HEK293 (cell line): ENCODE results near the gene SULT2A1.

Experiments used
- CTCF ChIA-PET: fragments of 350-600 bp; formaldehyde crosslinking; extraction: SDS; loops from one replicate; lab custom pipeline; 2021; ENCODE audit warnings: antibody characterized with exemption; lab: Yijun Ruan, JAX
- POLR2A ChIA-PET: fragments of 300-600 bp; formaldehyde crosslinking; extraction: SDS; loops from one replicate; lab custom pipeline; 2020; ENCODE audit warnings: antibody characterized with exemption, inconsistent platforms; lab: Yijun Ruan, JAX
- H3K27ac ChIP-seq: fragments of 200-500 bp; sonication (Bioruptor generic); 2 replicates; pipeline ENCODE4 v1.5.1; 2014; ENCODE audit warnings: low read depth, low read length, control low read depth, inconsistent platforms; ENCODE audit errors: extremely low read depth
- H3K36me3 ChIP-seq, 2 experiments: fragments of 200-500 bp in 1 of 2; sonication (Bioruptor generic) in 1 of 2; 1 replicate in 1 of 2; 2 replicates in 1 of 2; pipeline ENCODE4 v1.5.1; 2014 to 2017; ENCODE audit warnings: inconsistent platforms in 2 of 2, low read length in 2 of 2; ENCODE audit not compliant: control insufficient read depth in 2 of 2, insufficient read depth in 1 of 2
- H3K4me1 ChIP-seq: fragments of 200-500 bp; sonication (Bioruptor generic); 2 replicates; pipeline ENCODE4 v1.5.1; 2014; ENCODE audit warnings: mild to moderate bottlenecking, low read length, inconsistent platforms; ENCODE audit not compliant: control insufficient read depth, insufficient read depth
- H3K4me3 ChIP-seq: 2 replicates; pipeline ENCODE4 v1.5.1; 2011; ENCODE audit warnings: low read depth, mild to moderate bottlenecking, control low read depth, low read length, moderate library complexity
- H3K9me3 ChIP-seq: fragments of 200-500 bp; sonication (Bioruptor generic); 2 replicates; pipeline ENCODE4 v1.5.1; 2014; ENCODE audit warnings: low read depth, low read length, inconsistent platforms; ENCODE audit not compliant: control insufficient read depth, insufficient read depth
- BCL11A ChIP-seq: fragments of 450-650 bp; formaldehyde crosslinking; IDR thresholded peaks from 2 replicates; pipeline ENCODE4 v1.5.1; 2016; ENCODE audit warnings: low read depth, missing biosample characterization, missing genetic modification characterization
- GLIS1 ChIP-seq: fragments of 450-650 bp; formaldehyde crosslinking; IDR thresholded peaks from 2 replicates; pipeline ENCODE4 v1.5.1; 2016; ENCODE audit warnings: missing biosample characterization, missing genetic modification characterization
- GLIS2 ChIP-seq: fragments of 450-650 bp; formaldehyde crosslinking; IDR thresholded peaks from 2 replicates; pipeline ENCODE4 v1.5.1; 2016; ENCODE audit warnings: missing biosample characterization, missing genetic modification characterization
- HIC1 ChIP-seq: fragments of 450-650 bp; formaldehyde crosslinking; IDR thresholded peaks from 2 replicates; pipeline ENCODE4 v1.5.1; 2016; ENCODE audit warnings: missing biosample characterization, missing genetic modification characterization
- HOXD13 ChIP-seq: sonication (generic); formaldehyde crosslinking; IDR thresholded peaks from 2 replicates; pipeline ENCODE4 v1.8.0; 2022; ENCODE audit warnings: missing genetic modification reagents, borderline replicate concordance
- KLF17 ChIP-seq: fragments of 450-650 bp; formaldehyde crosslinking; IDR thresholded peaks from 2 replicates; pipeline ENCODE4 v1.5.1; 2016; ENCODE audit warnings: missing biosample characterization, missing genetic modification characterization
- REST ChIP-seq: fragments of 450-650 bp; formaldehyde crosslinking; IDR thresholded peaks from 2 replicates; pipeline ENCODE4 v1.5.1; 2016; ENCODE audit warnings: missing biosample characterization, missing genetic modification characterization
- SP7 ChIP-seq: fragments of 450-650 bp; formaldehyde crosslinking; IDR thresholded peaks from 2 replicates; pipeline ENCODE4 v1.5.1; 2016; ENCODE audit warnings: missing biosample characterization, missing genetic modification characterization
- WT1 ChIP-seq: fragments of 450-650 bp; formaldehyde crosslinking; IDR thresholded peaks from 2 replicates; pipeline ENCODE4 v1.5.1; 2016; ENCODE audit warnings: missing biosample characterization, missing genetic modification characterization
- ZBTB10 ChIP-seq: fragments of 450-650 bp; formaldehyde crosslinking; IDR thresholded peaks from 2 replicates; pipeline ENCODE4 v1.5.1; 2016; ENCODE audit warnings: missing biosample characterization, missing genetic modification characterization
- ZBTB17 ChIP-seq: fragments of 450-650 bp; formaldehyde crosslinking; IDR thresholded peaks from 2 replicates; pipeline ENCODE4 v1.5.1; 2016; ENCODE audit warnings: missing biosample characterization, missing genetic modification characterization
- ZBTB21 ChIP-seq: fragments of 450-650 bp; formaldehyde crosslinking; IDR thresholded peaks from 2 replicates; pipeline ENCODE4 v1.5.1; 2017; ENCODE audit warnings: missing biosample characterization, missing genetic modification characterization
- ZBTB48 ChIP-seq: fragments of 450-650 bp; formaldehyde crosslinking; IDR thresholded peaks from 2 replicates; pipeline ENCODE4 v1.5.1; 2016; ENCODE audit warnings: missing biosample characterization, missing genetic modification characterization
- ZFHX2 ChIP-seq: fragments of 450-650 bp; formaldehyde crosslinking; conservative IDR thresholded peaks from 2 replicates; pipeline ENCODE4 v1.5.1; 2016; ENCODE audit warnings: missing biosample characterization, missing genetic modification characterization
- ZFP3 ChIP-seq: fragments of 450-650 bp; formaldehyde crosslinking; IDR thresholded peaks from 2 replicates; pipeline ENCODE4 v1.5.1; 2016; ENCODE audit warnings: low read depth, missing biosample characterization, missing genetic modification characterization
- ZFP37 ChIP-seq: fragments of 450-650 bp; formaldehyde crosslinking; IDR thresholded peaks from 2 replicates; pipeline ENCODE4 v1.5.1; 2016; ENCODE audit warnings: missing biosample characterization, missing genetic modification characterization
- ZFP69B ChIP-seq: fragments of 450-650 bp; formaldehyde crosslinking; IDR thresholded peaks from 2 replicates; pipeline ENCODE4 v1.5.1; 2016; ENCODE audit warnings: missing biosample characterization, missing genetic modification characterization
- ZNF175 ChIP-seq: fragments of 450-650 bp; formaldehyde crosslinking; IDR thresholded peaks from 2 replicates; pipeline ENCODE4 v1.5.1; 2016; ENCODE audit warnings: missing biosample characterization, missing genetic modification characterization
- ZNF184 ChIP-seq: fragments of 450-650 bp; IDR thresholded peaks from 2 replicates; pipeline ENCODE4 v1.5.1; 2018; ENCODE audit warnings: missing biosample characterization, mild to moderate bottlenecking, missing genetic modification characterization
- ZNF202 ChIP-seq: fragments of 450-650 bp; formaldehyde crosslinking; IDR thresholded peaks from 2 replicates; pipeline ENCODE4 v1.5.1; 2016; ENCODE audit warnings: missing biosample characterization, missing genetic modification characterization, borderline replicate concordance
- ZNF24 ChIP-seq: fragments of 450-650 bp; formaldehyde crosslinking; IDR thresholded peaks from 2 replicates; pipeline ENCODE4 v1.5.1; 2016; ENCODE audit warnings: missing biosample characterization, missing genetic modification characterization
- ZNF362 ChIP-seq: fragments of 450-650 bp; formaldehyde crosslinking; IDR thresholded peaks from 2 replicates; pipeline ENCODE4 v1.5.1; 2016; ENCODE audit warnings: missing biosample characterization, missing genetic modification characterization
- ZNF366 ChIP-seq: fragments of 450-650 bp; formaldehyde crosslinking; conservative IDR thresholded peaks from 2 replicates; pipeline ENCODE4 v1.5.1; 2016; ENCODE audit warnings: missing biosample characterization, missing genetic modification characterization
- ZNF394 ChIP-seq: fragments of 450-650 bp; formaldehyde crosslinking; IDR thresholded peaks from 2 replicates; pipeline ENCODE4 v1.5.1; 2016; ENCODE audit warnings: missing biosample characterization, missing genetic modification characterization, mild to moderate bottlenecking, moderate library complexity, borderline replicate concordance
- ZNF549 ChIP-seq: fragments of 450-650 bp; IDR thresholded peaks from 2 replicates; pipeline ENCODE4 v1.5.1; 2018; ENCODE audit warnings: missing biosample characterization, missing genetic modification characterization, mild to moderate bottlenecking, inconsistent platforms, moderate library complexity
- ZNF629 ChIP-seq: fragments of 450-650 bp; formaldehyde crosslinking; IDR thresholded peaks from 2 replicates; pipeline ENCODE4 v1.5.1; 2017; ENCODE audit warnings: missing biosample characterization, missing genetic modification characterization
- ZNF658 ChIP-seq: fragments of 450-650 bp; formaldehyde crosslinking; IDR thresholded peaks from 2 replicates; pipeline ENCODE4; 2016; ENCODE audit warnings: missing biosample characterization, missing genetic modification characterization
- ZNF777 ChIP-seq: fragments of 450-650 bp; formaldehyde crosslinking; IDR thresholded peaks from 2 replicates; pipeline ENCODE4 v1.5.1; 2017; ENCODE audit warnings: missing biosample characterization, missing genetic modification characterization, borderline replicate concordance
- ZNF843 ChIP-seq: fragments of 450-650 bp; formaldehyde crosslinking; IDR thresholded peaks from 2 replicates; pipeline ENCODE4 v1.5.1; 2016; ENCODE audit warnings: missing biosample characterization, missing genetic modification characterization

Gene SULT2A1

GRCh38 chr19:47858231-47858630 is 27.9 kb downstream of the SULT2A1 start (continued):
- peak; percentile 29; the same call in 1 of the 2 replicates for TF ChIP-seq ZFHX2
- peak; percentile 43; the same call in 1 of the 2 replicates for TF ChIP-seq ZNF184 (tag by site-specific recombination)
- peak; percentile 58; the same call in 1 of the 2 replicates for TF ChIP-seq ZNF362 (tag by site-specific recombination)
- TF ChIP-seq SP7 (tag by site-specific recombination), result peak; percentile 92
- peak; percentile 37; the same call in 1 of the 2 replicates for TF ChIP-seq ZNF394 (tag by site-specific recombination)
- TF ChIP-seq BCL11A, result peak; percentile 88
- peak; percentile 50; the same call in 1 of the 2 replicates for TF ChIP-seq ZFP69B (tag by site-specific recombination)
- TF ChIP-seq GLIS2 (tag by site-specific recombination), result peak; percentile 41; the same call in 1 of the 2 replicates
- TF ChIP-seq ZNF629 (tag by site-specific recombination), result peak; percentile 75
- peak; percentile 25; the same call in 1 of the 2 replicates for TF ChIP-seq WT1
- TF ChIP-seq ZBTB17 (tag by site-specific recombination), result peak; percentile 65
- TF ChIP-seq ZFP37, result peak; percentile 73; the same call in 1 of the 2 replicates
- TF ChIP-seq KLF17 (tag by site-specific recombination), result peak; percentile 85
- 0 out of 2 replicates have a peak, but pooled peaks have one; percentile 45 for TF ChIP-seq ZBTB21 (tag by site-specific recombination)
- 0 out of 2 replicates have a peak, but pooled peaks have one; percentile 16 for TF ChIP-seq ZNF843 (tag by site-specific recombination)
- TF ChIP-seq ZNF366 (tag by site-specific recombination), result peak; percentile 57; the same call in 1 of the 2 replicates
- TF ChIP-seq ZBTB48, result peak; percentile 61; the same call in 1 of the 2 replicates
- TF ChIP-seq GLIS1 (tag by site-specific recombination), result peak; percentile 69
- TF ChIP-seq HIC1 (tag by site-specific recombination), result peak; percentile 99
- 0 out of 2 replicates have a peak, but pooled peaks have one; percentile 39 for TF ChIP-seq ZNF24 (tag by site-specific recombination)
- TF ChIP-seq ZBTB10 (tag by site-specific recombination), result 0 out of 2 replicates have a peak, but pooled peaks have one; percentile 24

- POLR2A ChIA-PET, result no interaction called here
- no peaks in the 10 kb centered on the region for H3K9me3 ChIP-seq
- no peak overlapping the region for H3K4me3 ChIP-seq
- H3K4me1 ChIP-seq, result no peaks in the 10 kb centered on the region
- H3K36me3 ChIP-seq, result no peaks in the 10 kb centered on the region; a peak in 1 of 3 replicates
- CTCF ChIA-PET, result interaction anchor here (0.8 to 2.2 kb wide), 3 partner anchors 9 to 40 kb away, joined by 5 to 7 read pairs (median 5); no protein-coding TSS in a partner anchor
- H3K27ac ChIP-seq, result no peak overlapping the region
- no peak for TF ChIP-seq REST (tag by site-specific recombination)
- no peak for TF ChIP-seq HOXD13 (CRISPR knock-in tag)
- TF ChIP-seq ZNF175, result no peak
- TF ChIP-seq ZNF549 (tag by site-specific recombination), result no peak
- TF ChIP-seq ZNF202 (tag by site-specific recombination), result no peak
- no peak for TF ChIP-seq ZFP3
- TF ChIP-seq ZNF777 (tag by site-specific recombination), result no peak
- TF ChIP-seq ZNF658 (tag by site-specific recombination), result no peak
Measured at GRCh38 chr19:47854459-47854858, 31.7 kb downstream of the SULT2A1 start.
